Nephron progenitor cell (in vitro differentiated cells): Measurements from ENCODE around the gene DMRTA2.

Source experiments
- DNase-seq: peaks from one replicate; pipeline ENCODE4 v3.0.0; 2021
- H3K27ac Mint-ChIP-seq: 2 replicates; pipeline ENCODE4 v1.8.0; 2021; ENCODE audit warnings: mild to moderate bottlenecking, moderate library complexity, mixed read lengths
- H3K27me3 Mint-ChIP-seq: 2 replicates; pipeline ENCODE4 v1.8.0; 2021; ENCODE audit warnings: mild to moderate bottlenecking, low read depth, mixed read lengths; ENCODE audit not compliant: poor library complexity
- H3K36me3 Mint-ChIP-seq: 2 replicates; pipeline ENCODE4 v1.8.0; 2021; ENCODE audit warnings: low read depth, mixed read lengths
- H3K4me1 Mint-ChIP-seq: 2 replicates; pipeline ENCODE4 v1.8.0; 2021; ENCODE audit warnings: mixed read lengths
- H3K4me3 Mint-ChIP-seq: 2 replicates; pipeline ENCODE4 v1.8.0; 2021; ENCODE audit warnings: mild to moderate bottlenecking, moderate library complexity, mixed read lengths
- H3K9me3 Mint-ChIP-seq: 2 replicates; pipeline ENCODE4 v1.8.0; 2021; ENCODE audit warnings: mild to moderate bottlenecking, moderate library complexity, mixed read lengths
- CTCF ChIP-seq: fragments of 200-600 bp; sonication (generic); IDR thresholded peaks from 2 replicates; pipeline ENCODE4 v1.5.0; 2021; ENCODE audit warnings: antibody characterized with exemption

Gene DMRTA2

GRCh38 chr1:50430010-50430405 is 6.8 kb upstream of the DMRTA2 start:
- Mint-ChIP-seq H3K4me1 (peaks cover 7% of the 10 kb centered on the region), H3K27ac (no peak overlapping the region), H3K36me3 (peaks cover 3% of the 10 kb centered on the region), H3K27me3 (peaks cover 92% of the 10 kb centered on the region), H3K9me3 (no peaks in the 10 kb centered on the region), H3K4me3 (peak overlapping the region; percentile 82)
- no peak for TF ChIP-seq CTCF
- no peak for DNase-seq

- Mint-ChIP-seq H3K36me3 (no peaks in the 10 kb centered on the region), H3K27ac (no peak overlapping the region), H3K4me1 (peaks cover 20% of the 10 kb centered on the region), H3K27me3 (peaks cover 100% of the 10 kb centered on the region), H3K4me3 (no peak overlapping the region), H3K9me3 (peaks cover 10% of the 10 kb centered on the region)
- no peak for TF ChIP-seq CTCF
- peak; percentile 42 for DNase-seq
Measured at GRCh38 chr1:50427818-50428779, 4.9 kb upstream of the DMRTA2 start.

- H3K36me3 Mint-ChIP-seq, result no peaks in the 10 kb centered on the region
- peaks cover 10% of the 10 kb centered on the region for H3K9me3 Mint-ChIP-seq
- no peak for TF ChIP-seq CTCF
- peak; percentile 22 for DNase-seq
- no peak overlapping the region for H3K4me3 Mint-ChIP-seq
- peaks cover 28% of the 10 kb centered on the region for H3K4me1 Mint-ChIP-seq
- H3K27me3 Mint-ChIP-seq, result peaks cover 100% of the 10 kb centered on the region
- no peak overlapping the region for H3K27ac Mint-ChIP-seq
Measured at GRCh38 chr1:50427086-50427817, 4.0 kb upstream of the DMRTA2 start.

- no peak overlapping the region for H3K27ac Mint-ChIP-seq
- no peak overlapping the region for H3K4me3 Mint-ChIP-seq
- TF ChIP-seq CTCF, result no peak
- peak; percentile 20 for DNase-seq
- H3K4me1 Mint-ChIP-seq, result peaks cover 30% of the 10 kb centered on the region
- H3K36me3 Mint-ChIP-seq, result no peaks in the 10 kb centered on the region
- peaks cover 100% of the 10 kb centered on the region for H3K27me3 Mint-ChIP-seq
- H3K9me3 Mint-ChIP-seq, result peaks cover 10% of the 10 kb centered on the region
Measured at GRCh38 chr1:50426702-50427085, 3.5 kb upstream of the DMRTA2 start.

GRCh38 chr1:50426108-50426700 is 3.0 kb upstream of the DMRTA2 start:
- TF ChIP-seq CTCF, result no peak
- Mint-ChIP-seq H3K27ac (no peak overlapping the region), H3K27me3 (peaks cover 100% of the 10 kb centered on the region), H3K4me1 (peaks cover 30% of the 10 kb centered on the region), H3K4me3 (no peak overlapping the region), H3K9me3 (peaks cover 10% of the 10 kb centered on the region), H3K36me3 (no peaks in the 10 kb centered on the region)
- DNase-seq, result no peak
